Neural cell (in vitro differentiated cells): ENCODE data around the gene SMC2. TPM values are rescaled to one million over a fixed set of nuclear protein-coding genes. Genes with fewer than 3 reads are reported as not detected.

Source experiments
- H2AFZ ChIP-seq: fragments of 200-600, 300-800 bp; sonication (generic), shearing (Covaris generic); 2 replicates; pipeline ENCODE4 v1.6.0; 2014; ENCODE audit warnings: low read depth, mild to moderate bottlenecking, antibody characterized with exemption, low read length, moderate library complexity
- H3F3A ChIP-seq: fragments of 200-600 bp; shearing (Covaris generic); 2 replicates; pipeline ENCODE4 v1.6.1; 2016; ENCODE audit warnings: mild to moderate bottlenecking, moderate library complexity, mixed read lengths, antibody characterized with exemption, low read length; ENCODE audit not compliant: insufficient read depth, poor library complexity, severe bottlenecking
- H3K27ac ChIP-seq: fragments of 200-600, 300-800 bp; sonication (generic), shearing (Covaris generic); 2 replicates; pipeline ENCODE4 v1.5.1; 2014; ENCODE audit warnings: mild to moderate bottlenecking, low read length, moderate library complexity
- H3K27me3 ChIP-seq: fragments of 300-800, 200-600 bp; sonication (generic), shearing (Covaris generic); 2 replicates; pipeline ENCODE4 v1.6.0; 2014; ENCODE audit warnings: mild to moderate bottlenecking, low read depth, low read length, moderate library complexity; ENCODE audit not compliant: insufficient read depth
- H3K36me3 ChIP-seq: fragments of 300-800, 200-600 bp; sonication (generic), shearing (Covaris generic); 2 replicates; pipeline ENCODE4 v1.5.1; 2014; ENCODE audit warnings: mild to moderate bottlenecking, antibody characterized with exemption, low read length, moderate library complexity; ENCODE audit not compliant: insufficient read depth
- H3K4me2 ChIP-seq: fragments of 300-800, 200-600 bp; sonication (generic), shearing (Covaris generic); 2 replicates; pipeline ENCODE4 v1.6.0; 2014; ENCODE audit warnings: mild to moderate bottlenecking, low read length
- H3K4me3 ChIP-seq: fragments of 300-800, 200-600 bp; sonication (generic), shearing (Covaris generic); 2 replicates; pipeline ENCODE4 v1.5.1; 2014; ENCODE audit warnings: mild to moderate bottlenecking, low read length, moderate library complexity
- H3K79me2 ChIP-seq: fragments of 200-600 bp; shearing (Covaris generic); replicated peaks from 2 replicates; pipeline ENCODE4 v1.6.0; 2014; ENCODE audit warnings: mild to moderate bottlenecking, low read length, moderate library complexity; ENCODE audit not compliant: insufficient read depth
- H3K9ac ChIP-seq: fragments of 300-800, 200-600 bp; sonication (generic), shearing (Covaris generic); 2 replicates; pipeline ENCODE4 v1.6.1; 2016; ENCODE audit warnings: mild to moderate bottlenecking, low read length, mixed read lengths
- H3K9me2 ChIP-seq: fragments of 200-600 bp; shearing (Covaris generic); 2 replicates; pipeline ENCODE4 v1.6.1; 2016; ENCODE audit warnings: mild to moderate bottlenecking, low read length, mixed read lengths; ENCODE audit not compliant: insufficient read depth
- H3K9me3 ChIP-seq: fragments of 200-600, 300-800 bp; sonication (generic), shearing (Covaris generic); 2 replicates; pipeline ENCODE4 v1.6.1; 2016; ENCODE audit warnings: mild to moderate bottlenecking, mixed run types, low read length, moderate library complexity, mixed read lengths
- H4K20me1 ChIP-seq: fragments of 200-600 bp; shearing (Covaris generic); 2 replicates; pipeline ENCODE4 v1.6.1; 2016; ENCODE audit warnings: mild to moderate bottlenecking, mixed run types; ENCODE audit not compliant: insufficient read depth
- CTCF ChIP-seq: fragments of 450-650 bp; IDR thresholded peaks from 2 replicates; pipeline ENCODE4 v1.5.1; 2014; ENCODE audit warnings: antibody characterized with exemption, mild to moderate bottlenecking, moderate library complexity; ENCODE audit not compliant: poor library complexity, severe bottlenecking
- EZH2 ChIP-seq: fragments of 200-600, 300-800 bp; shearing (Covaris generic), sonication (generic); IDR thresholded peaks from 2 replicates; pipeline ENCODE4 v1.6.1; 2014; ENCODE audit warnings: antibody characterized with exemption, low read length, borderline replicate concordance, mild to moderate bottlenecking; ENCODE audit not compliant: insufficient read depth, poor library complexity, severe bottlenecking
- MXI1 ChIP-seq: fragments of 450-650 bp; conservative IDR thresholded peaks from 2 replicates; pipeline ENCODE4 v1.6.1; 2014; ENCODE audit warnings: antibody characterized with exemption, mild to moderate bottlenecking; ENCODE audit not compliant: poor library complexity, severe bottlenecking
- POLR2AphosphoS5 ChIP-seq: IDR thresholded peaks from 2 replicates; pipeline ENCODE4 v1.6.1; 2012
- RAD21 ChIP-seq: fragments of 450-650 bp; conservative IDR thresholded peaks from 2 replicates; pipeline ENCODE4 v1.6.1; 2014; ENCODE audit warnings: antibody characterized with exemption, mild to moderate bottlenecking, moderate library complexity
- TAF1 ChIP-seq: IDR thresholded peaks from 2 replicates; pipeline ENCODE4 v1.6.1; 2012; ENCODE audit warnings: low read depth
- polyA plus RNA-seq: library from polyadenylated mRNA; depleted of rRNA; stranded (reverse); fragments of >200 nt; gene quantifications from 2 replicates; pipeline ENCODE4 v1.2.3, GENCODE V29; 2014
- TF ChIP-seq, protein P1 (sequence below): IDR thresholded peaks from 2 replicates; pipeline ENCODE4 v1.6.1; 2012; ENCODE audit warnings: borderline replicate concordance

SMC2 gene
- polyA plus RNA-seq, 1 donor from 2014 or later, result 3.6 TPM

DNA sequence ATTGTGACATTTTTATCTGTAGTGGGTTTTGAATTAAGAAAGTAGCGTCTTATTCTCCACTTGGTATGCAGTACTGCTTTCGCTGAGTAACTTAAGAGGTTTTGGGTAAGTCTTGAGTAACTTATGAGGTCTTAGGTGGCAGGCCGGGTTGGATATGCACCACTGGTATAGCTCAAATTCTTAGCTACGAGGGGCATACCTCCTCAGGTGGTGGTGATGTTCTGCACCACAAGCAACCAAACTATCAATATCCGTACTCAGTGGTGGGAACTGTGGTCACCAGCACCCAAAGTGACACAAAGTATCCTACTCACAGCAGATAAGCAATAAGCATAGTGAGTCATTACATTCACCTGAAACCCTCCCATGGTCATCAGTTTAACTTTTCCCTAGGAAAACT is 13.7 kb downstream of the SMC2 start:
- Histone ChIP-seq H3F3A (no peaks in the 10 kb centered on the region), H3K36me3 (no peaks in the 10 kb centered on the region), H3K9me2 (no peaks in the 10 kb centered on the region), H3K4me2 (no peak overlapping the region), H3K4me3 (no peak overlapping the region), H3K9ac (no peak overlapping the region), H2AFZ (no peak overlapping the region), H3K9me3 (no peaks in the 10 kb centered on the region), H3K27ac (no peak overlapping the region), H4K20me1 (no peaks in the 10 kb centered on the region), H3K27me3 (no peaks in the 10 kb centered on the region), H3K79me2 (no peaks in the 10 kb centered on the region)
- TF ChIP-seq EZH2, result no peak
- no peak for TF ChIP-seq CTCF

- Histone ChIP-seq H3K79me2 (no peaks in the 10 kb centered on the region), H4K20me1 (no peaks in the 10 kb centered on the region), H3F3A (no peaks in the 10 kb centered on the region), H3K27me3 (no peaks in the 10 kb centered on the region), H2AFZ (no peak overlapping the region), H3K9me2 (no peaks in the 10 kb centered on the region), H3K4me3 (no peak overlapping the region), H3K9ac (no peak overlapping the region), H3K27ac (no peak overlapping the region), H3K9me3 (no peaks in the 10 kb centered on the region), H3K4me2 (no peak overlapping the region), H3K36me3 (no peaks in the 10 kb centered on the region)
- TF ChIP-seq MXI1 (no peak), TAF1 (no peak), RAD21 (no peak), POLR2AphosphoS5 (no peak), CTCF (no peak), EZH2 (no peak)
- TF ChIP-seq, protein P1, sequence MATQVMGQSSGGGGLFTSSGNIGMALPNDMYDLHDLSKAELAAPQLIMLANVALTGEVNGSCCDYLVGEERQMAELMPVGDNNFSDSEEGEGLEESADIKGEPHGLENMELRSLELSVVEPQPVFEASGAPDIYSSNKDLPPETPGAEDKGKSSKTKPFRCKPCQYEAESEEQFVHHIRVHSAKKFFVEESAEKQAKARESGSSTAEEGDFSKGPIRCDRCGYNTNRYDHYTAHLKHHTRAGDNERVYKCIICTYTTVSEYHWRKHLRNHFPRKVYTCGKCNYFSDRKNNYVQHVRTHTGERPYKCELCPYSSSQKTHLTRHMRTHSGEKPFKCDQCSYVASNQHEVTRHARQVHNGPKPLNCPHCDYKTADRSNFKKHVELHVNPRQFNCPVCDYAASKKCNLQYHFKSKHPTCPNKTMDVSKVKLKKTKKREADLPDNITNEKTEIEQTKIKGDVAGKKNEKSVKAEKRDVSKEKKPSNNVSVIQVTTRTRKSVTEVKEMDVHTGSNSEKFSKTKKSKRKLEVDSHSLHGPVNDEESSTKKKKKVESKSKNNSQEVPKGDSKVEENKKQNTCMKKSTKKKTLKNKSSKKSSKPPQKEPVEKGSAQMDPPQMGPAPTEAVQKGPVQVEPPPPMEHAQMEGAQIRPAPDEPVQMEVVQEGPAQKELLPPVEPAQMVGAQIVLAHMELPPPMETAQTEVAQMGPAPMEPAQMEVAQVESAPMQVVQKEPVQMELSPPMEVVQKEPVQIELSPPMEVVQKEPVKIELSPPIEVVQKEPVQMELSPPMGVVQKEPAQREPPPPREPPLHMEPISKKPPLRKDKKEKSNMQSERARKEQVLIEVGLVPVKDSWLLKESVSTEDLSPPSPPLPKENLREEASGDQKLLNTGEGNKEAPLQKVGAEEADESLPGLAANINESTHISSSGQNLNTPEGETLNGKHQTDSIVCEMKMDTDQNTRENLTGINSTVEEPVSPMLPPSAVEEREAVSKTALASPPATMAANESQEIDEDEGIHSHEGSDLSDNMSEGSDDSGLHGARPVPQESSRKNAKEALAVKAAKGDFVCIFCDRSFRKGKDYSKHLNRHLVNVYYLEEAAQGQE, result no peak
Measured at GRCh38 chr9:104108315-104108714, 14.2 kb downstream of the SMC2 start.
